HCT116 (cell line): ENCODE measurements around the gene CLDN5. TPM values are rescaled to one million over a fixed set of nuclear protein-coding genes. Genes with fewer than 3 reads are reported as not detected.

Source experiments
- ATAC-seq: fragments of 200-7000 bp; cut with Tn5 transposase; 2 replicates; pipeline ENCODE4 v1.9.1; 2020; ENCODE audit warnings: mild to moderate bottlenecking, moderate library complexity
- BruUV-seq: library from RNA; stranded (reverse); fragments of 400-500 nt; replicated peaks from 2 replicates; lab custom pipeline; 2021; lab: Mats Ljungman, UMichigan
- CTCF ChIA-PET: fragments of 300-600 bp; sonication (Branson Sonifier 250); formaldehyde crosslinking; loops from one replicate; lab custom pipeline; 2021; ENCODE audit warnings: antibody characterized with exemption; lab: Charles Lee
- POLR2A ChIA-PET: fragments of 300-600, 350-600 bp; sonication (Branson Sonifier 250); formaldehyde crosslinking; loops from one replicate; lab custom pipeline; 2021; ENCODE audit warnings: antibody characterized with exemption; lab: Charles Lee
- RAD21 ChIA-PET, 2 experiments: fragments of 300-600 bp; sonication (Branson Sonifier 250); formaldehyde crosslinking; loops; one replicate each; lab custom pipeline; 2023; ENCODE audit warnings: low total read pairs in 2 of 2; ENCODE audit not compliant: uncharacterized antibody in 2 of 2, unreplicated experiment in 2 of 2, low non-redundant PET in 1 of 2; lab: Charles Lee
- DNase-seq: peaks from one replicate; pipeline ENCODE4 v3.0.0-alpha.2; 2010; ENCODE audit warnings: low read depth, low spot score
- H2AFZ ChIP-seq: fragments of 200-600 bp; shearing (Covaris generic), sonication (generic); 2 replicates; pipeline ENCODE4 v1.6.1; 2017; ENCODE audit warnings: low read depth, mixed run types, mixed read lengths, antibody characterized with exemption, low read length; ENCODE audit not compliant: poor library complexity, severe bottlenecking
- H3K27ac ChIP-seq: 2 replicates; pipeline ENCODE4 v1.5.1; 2012; ENCODE audit warnings: low read depth, low read length
- H3K27me3 ChIP-seq: fragments of 200-600 bp; sonication (generic); 2 replicates; pipeline ENCODE4 v1.6.1; 2016; ENCODE audit warnings: mixed run types, low read length, mixed read lengths; ENCODE audit not compliant: insufficient read depth
- H3K36me3 ChIP-seq, 2 experiments: fragments of 200-500 bp in 1 of 2; fragments of 200-600 bp in 1 of 2; sonication (Bioruptor generic) in 1 of 2; sonication (generic) in 1 of 2; 2 replicates each; pipeline versions ENCODE4 v1.5.1 to v1.6.1; 2014 to 2016; ENCODE audit warnings: low read length in 2 of 2, inconsistent platforms in 1 of 2, mixed read lengths in 1 of 2, mixed run types in 1 of 2; ENCODE audit not compliant: insufficient read depth in 2 of 2, control insufficient read depth in 1 of 2
- H3K4me1 ChIP-seq, 2 experiments: fragments of 200-600 bp in 1 of 2; sonication (generic) in 1 of 2; 2 replicates each; pipeline versions ENCODE4 v1.5.1 to v1.6.1; 2012 to 2017; ENCODE audit warnings: low read length in 2 of 2, inconsistent platforms in 1 of 2, mild to moderate bottlenecking in 1 of 2, mixed read lengths in 1 of 2, mixed run types in 1 of 2, moderate library complexity in 1 of 2; ENCODE audit not compliant: insufficient read depth in 2 of 2, control insufficient read depth in 1 of 2
- H3K4me2 ChIP-seq: fragments of 200-600 bp; sonication (generic); 2 replicates; pipeline ENCODE4 v1.6.1; 2017; ENCODE audit warnings: mixed run types, low read length, mixed read lengths
- H3K4me3 ChIP-seq, 2 experiments: fragments of 200-600 bp in 1 of 2; sonication (generic) in 1 of 2; replicated peaks in 1 of 2; 2 replicates each; pipeline ENCODE4 v1.5.1; 2011 to 2016; ENCODE audit warnings: low read length in 2 of 2, control low read depth in 1 of 2, low read depth in 1 of 2, mild to moderate bottlenecking in 1 of 2, mixed read lengths in 1 of 2, mixed run types in 1 of 2
- H3K79me2 ChIP-seq: fragments of 200-600 bp; sonication (generic); 2 replicates; pipeline ENCODE4 v1.6.1; 2017; ENCODE audit warnings: mild to moderate bottlenecking, mixed run types, low read length, moderate library complexity, mixed read lengths; ENCODE audit not compliant: insufficient read depth
- H3K9ac ChIP-seq: fragments of 200-600 bp; sonication (generic); 2 replicates; pipeline ENCODE4 v1.6.1; 2016; ENCODE audit warnings: low read length, mixed read lengths
- H3K9me2 ChIP-seq: fragments of 200-600 bp; sonication (generic), shearing (Covaris generic); 2 replicates; pipeline ENCODE4 v1.6.1; 2017; ENCODE audit warnings: mixed run types, mild to moderate bottlenecking, moderate library complexity; ENCODE audit not compliant: insufficient read depth
- H3K9me3 ChIP-seq, 2 experiments: fragments of 200-500 bp in 1 of 2; fragments of 200-600 bp in 1 of 2; sonication (Bioruptor generic) in 1 of 2; sonication (generic) in 1 of 2; 2 replicates each; pipeline ENCODE4 v1.6.1; 2014 to 2017; ENCODE audit warnings: low read length in 2 of 2, mixed read lengths in 2 of 2, inconsistent platforms in 1 of 2, low read depth in 1 of 2, mild to moderate bottlenecking in 1 of 2, mixed run types in 1 of 2, moderate library complexity in 1 of 2; ENCODE audit not compliant: control insufficient read depth in 1 of 2, insufficient read depth in 1 of 2
- H4K20me1 ChIP-seq: fragments of 200-600 bp; sonication (generic), shearing (Covaris generic); 2 replicates; pipeline ENCODE4 v1.6.1; 2017; ENCODE audit warnings: mixed run types, mild to moderate bottlenecking, moderate library complexity; ENCODE audit not compliant: insufficient read depth
- CTCF ChIP-seq, 3 experiments: fragments of 200-600 bp in 1 of 3; sonication (generic) in 1 of 3; IDR thresholded peaks in 2 of 3; conservative IDR thresholded peaks in 1 of 3; 2 replicates each; pipeline ENCODE4 v1.5.1; 2012 to 2017; ENCODE audit warnings: low read depth in 2 of 3, low read length in 2 of 3, antibody characterized with exemption in 1 of 3, borderline replicate concordance in 1 of 3, control low read depth in 1 of 3, mild to moderate bottlenecking in 1 of 3, mixed read lengths in 1 of 3, mixed run types in 1 of 3, moderate library complexity in 1 of 3; ENCODE audit not compliant: insufficient read depth in 1 of 3
- ELF1 ChIP-seq: IDR thresholded peaks from 2 replicates; pipeline ENCODE4 v1.6.1; 2012; ENCODE audit warnings: low read depth, borderline replicate concordance
- EZH2phosphoT487 ChIP-seq: fragments of 200-600 bp; IDR thresholded peaks from 2 replicates; pipeline ENCODE4 v1.6.1; 2018; ENCODE audit warnings: antibody characterized with exemption, borderline replicate concordance
- FOSL1 ChIP-seq: IDR thresholded peaks from 2 replicates; pipeline ENCODE4 v1.6.1; 2012; ENCODE audit warnings: low read depth
- JUND ChIP-seq: IDR thresholded peaks from 2 replicates; pipeline ENCODE4 v1.6.1; 2012
- MAX ChIP-seq: IDR thresholded peaks from 2 replicates; pipeline ENCODE4 v1.6.1; 2012
- POLR2A ChIP-seq: IDR thresholded peaks from 2 replicates; pipeline ENCODE4 v1.7.0; 2011; ENCODE audit warnings: borderline replicate concordance; ENCODE audit not compliant: insufficient read depth, insufficient read length; ENCODE audit errors: extremely low read depth
- RAD21 ChIP-seq: IDR thresholded peaks from 2 replicates; pipeline ENCODE4 v1.6.1; 2012; ENCODE audit warnings: low read depth, mild to moderate bottlenecking
- SP1 ChIP-seq: IDR thresholded peaks from 2 replicates; pipeline ENCODE4 v1.6.1; 2012; ENCODE audit warnings: low read depth
- ZFX ChIP-seq: fragments of 450-650 bp; IDR thresholded peaks from 2 replicates; pipeline ENCODE4 v1.6.1; 2017
- ZNF274 ChIP-seq: fragments of 200-500 bp; sonication (Bioruptor generic); IDR thresholded peaks from 2 replicates; pipeline ENCODE4 v1.6.1; 2014; ENCODE audit warnings: mild to moderate bottlenecking, low read depth, low read length, inconsistent platforms
- intact Hi-C: fragments of 100-400 bp; cut with micrococcal nuclease; formaldehyde crosslinking; loops from 2 replicates; pipeline ENCODE4 v1.10.0; 2022
- total RNA-seq: library from RNA; stranded (reverse); gene quantifications from one replicate; pipeline ENCODE4 v1.2.1, GENCODE V29; 2021; ENCODE audit not compliant: unreplicated experiment

Gene CLDN5
- total RNA-seq, 1 experiment from 2014 or later, result 0.32 TPM

GRCh38 chr22:19482297-19482696 is 41.9 kb downstream of the CLDN5 start:
- Histone ChIP-seq H4K20me1 (peaks cover 5% of the 10 kb centered on the region; the same call in 1 of the 2 replicates), H3K9me2 (no peaks in the 10 kb centered on the region), H2AFZ (no peak overlapping the region), H3K4me3 (no peak overlapping the region), H3K79me2 (peaks cover 63% of the 10 kb centered on the region), H3K27ac (no peak overlapping the region), H3K4me2 (no peak overlapping the region), H3K9ac (no peak overlapping the region), H3K9me3 (no peaks in the 10 kb centered on the region), H3K4me1 (peaks cover 11 to 20% of the 10 kb centered on the region in 2 experiments; a peak in 3 of 4 replicates), H3K36me3 (peaks cover 16 to 34% of the 10 kb centered on the region in 2 experiments), H3K27me3 (no peaks in the 10 kb centered on the region)
- intact Hi-C loops, result no loop called here
- ChIA-PET CTCF (no interaction called here), POLR2A (no interaction called here), RAD21 (no interaction called here)
- TF ChIP-seq JUND (no peak), FOSL1 (no peak), ZNF274 (no peak), EZH2phosphoT487 (no peak), CTCF (IDR thresholded peaks at IDR 0.05 in 2 of 3, conservative IDR thresholded peaks at IDR 0.05 in 1 of 3; ENCODE audit: borderline replicate concordance in 1 of 3, insufficient read depth in 1 of 3, low read depth in 2 of 3, low read length in 2 of 3) (no peak), ZFX (no peak), RAD21 (no peak), POLR2A (no peak), ELF1 (no peak), SP1 (no peak), MAX (no peak)
- ATAC-seq, result no peak
- DNase-seq, result no peak
- no TSS peak for BruUV-seq
